GM12878 (cell line): ENCODE data around the gene NUDT13.

Experiments
- BMI1 ChIP-seq: fragments of 450-650 bp; IDR thresholded peaks from 2 replicates; pipeline ENCODE4 v1.6.1; 2016; ENCODE audit warnings: mild to moderate bottlenecking, moderate library complexity, borderline replicate concordance
- EP300 ChIP-seq, 2 experiments: fragments of 150-350 bp in 1 of 2; IDR thresholded peaks; 2 replicates each; pipeline ENCODE4 v1.6.1; 2011 to 2012; ENCODE audit warnings: low read depth in 2 of 2, low read length in 2 of 2, borderline replicate concordance in 1 of 2, improper control_type of control experiment in 1 of 2, inconsistent platforms in 1 of 2; ENCODE audit not compliant: control insufficient read depth in 1 of 2
- EZH2 ChIP-seq: IDR thresholded peaks from 2 replicates; pipeline ENCODE4 v1.6.1; 2012; ENCODE audit warnings: low read depth, mild to moderate bottlenecking, control low read depth, inconsistent platforms, low read length, borderline replicate concordance; ENCODE audit not compliant: control insufficient read depth
- GABPA ChIP-seq: IDR thresholded peaks from 2 replicates; pipeline ENCODE4 v1.6.1; 2014; ENCODE audit warnings: antibody characterized with exemption, low read depth, mild to moderate bottlenecking, inconsistent platforms
- HCFC1 ChIP-seq: fragments of 150-350 bp; IDR thresholded peaks from 2 replicates; pipeline ENCODE4 v1.6.1; 2014; ENCODE audit warnings: low read length
- JUND ChIP-seq: IDR thresholded peaks from 2 replicates; pipeline ENCODE4 v1.6.1; 2012; ENCODE audit warnings: low read depth, mild to moderate bottlenecking, low read length, improper control_type of control experiment, moderate library complexity
- NBN ChIP-seq: fragments of 450-650 bp; IDR thresholded peaks from 2 replicates; pipeline ENCODE4 v1.6.1; 2016
- NR2C2 ChIP-seq: IDR thresholded peaks from 2 replicates; pipeline ENCODE4 v1.6.1; 2011; ENCODE audit warnings: borderline replicate concordance, low read depth; ENCODE audit not compliant: control insufficient read depth, insufficient read length
- POLR2A ChIP-seq: IDR thresholded peaks from 2 replicates; pipeline ENCODE4 v1.6.1; 2011; ENCODE audit warnings: low read depth, mild to moderate bottlenecking, low read length
- SPI1 ChIP-seq: IDR thresholded peaks from 2 replicates; pipeline ENCODE4 v1.6.1; 2011; ENCODE audit warnings: low read depth, mild to moderate bottlenecking, low read length, moderate library complexity, borderline replicate concordance; ENCODE audit not compliant: insufficient read depth
- TF ChIP-seq, protein P1 (sequence below), 3 experiments: IDR thresholded peaks in 2 of 3; conservative IDR thresholded peaks in 1 of 3; 2 replicates each; pipeline ENCODE4 v1.5.1; 2011; ENCODE audit warnings: low read depth in 3 of 3, low read length in 3 of 3, mild to moderate bottlenecking in 3 of 3, control low read depth in 2 of 3, moderate library complexity in 2 of 3, inconsistent platforms in 1 of 3, mixed read lengths in 1 of 3; ENCODE audit not compliant: control insufficient read depth in 2 of 3, insufficient read depth in 1 of 3; ENCODE audit errors: extremely low read depth in 1 of 3
- TF ChIP-seq, protein P2 (sequence below): IDR thresholded peaks from 2 replicates; pipeline ENCODE4 v1.6.1; 2011; ENCODE audit warnings: low read depth, low read length, improper control_type of control experiment, borderline replicate concordance
- TF ChIP-seq, protein P3 (sequence below): IDR thresholded peaks from 2 replicates; pipeline ENCODE4 v1.6.1; 2012; ENCODE audit warnings: mild to moderate bottlenecking, low read depth, low read length

DNA sequence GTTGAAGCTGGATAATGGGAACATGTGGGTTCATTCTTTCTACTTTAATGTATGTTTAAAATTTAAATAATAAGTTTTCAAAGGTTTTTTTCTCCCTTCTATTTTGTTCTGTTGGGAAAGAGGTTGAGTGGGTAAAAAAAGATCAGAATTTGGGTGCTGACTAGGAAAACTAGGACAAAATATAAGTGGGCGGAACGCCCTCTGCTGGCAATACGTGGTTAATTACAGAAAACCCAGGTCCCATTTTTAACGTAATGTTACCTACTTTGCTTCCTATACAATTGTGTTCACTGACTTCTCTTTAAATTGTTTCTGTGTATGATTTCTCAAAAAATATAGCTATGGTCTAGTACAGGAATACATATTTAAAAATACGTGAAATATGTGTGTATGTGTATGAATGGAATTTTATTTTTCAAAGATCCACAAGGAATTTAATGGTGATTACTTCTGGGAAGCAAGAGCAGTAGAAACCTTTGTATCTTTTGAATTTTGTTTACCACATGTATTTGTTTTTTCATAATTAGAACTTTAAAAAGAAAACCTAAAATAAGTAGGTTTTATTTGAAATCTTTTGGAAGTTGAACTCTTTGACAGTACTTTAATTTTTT is 48.9 kb downstream of the NUDT13 start:
- TF ChIP-seq POLR2A: no peak
- TF ChIP-seq HCFC1: no peak
- TF ChIP-seq NR2C2: no peak
- TF ChIP-seq EP300 (IDR thresholded peaks at IDR 0.05; ENCODE audit: borderline replicate concordance in 1 of 2, control insufficient read depth in 1 of 2, low read depth in 2 of 2, low read length in 2 of 2): no peak
- TF ChIP-seq, protein P1, sequence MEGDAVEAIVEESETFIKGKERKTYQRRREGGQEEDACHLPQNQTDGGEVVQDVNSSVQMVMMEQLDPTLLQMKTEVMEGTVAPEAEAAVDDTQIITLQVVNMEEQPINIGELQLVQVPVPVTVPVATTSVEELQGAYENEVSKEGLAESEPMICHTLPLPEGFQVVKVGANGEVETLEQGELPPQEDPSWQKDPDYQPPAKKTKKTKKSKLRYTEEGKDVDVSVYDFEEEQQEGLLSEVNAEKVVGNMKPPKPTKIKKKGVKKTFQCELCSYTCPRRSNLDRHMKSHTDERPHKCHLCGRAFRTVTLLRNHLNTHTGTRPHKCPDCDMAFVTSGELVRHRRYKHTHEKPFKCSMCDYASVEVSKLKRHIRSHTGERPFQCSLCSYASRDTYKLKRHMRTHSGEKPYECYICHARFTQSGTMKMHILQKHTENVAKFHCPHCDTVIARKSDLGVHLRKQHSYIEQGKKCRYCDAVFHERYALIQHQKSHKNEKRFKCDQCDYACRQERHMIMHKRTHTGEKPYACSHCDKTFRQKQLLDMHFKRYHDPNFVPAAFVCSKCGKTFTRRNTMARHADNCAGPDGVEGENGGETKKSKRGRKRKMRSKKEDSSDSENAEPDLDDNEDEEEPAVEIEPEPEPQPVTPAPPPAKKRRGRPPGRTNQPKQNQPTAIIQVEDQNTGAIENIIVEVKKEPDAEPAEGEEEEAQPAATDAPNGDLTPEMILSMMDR (IDR thresholded peaks at IDR 0.05 in 2 of 3, conservative IDR thresholded peaks at IDR 0.05 in 1 of 3; ENCODE audit: control insufficient read depth in 2 of 3, extremely low read depth in 1 of 3, insufficient read depth in 1 of 3, low read depth in 3 of 3, low read length in 3 of 3): peak; percentile 62 to 81 (median 64)
- TF ChIP-seq BMI1: no peak
- TF ChIP-seq EZH2: no peak
- TF ChIP-seq, protein P2, sequence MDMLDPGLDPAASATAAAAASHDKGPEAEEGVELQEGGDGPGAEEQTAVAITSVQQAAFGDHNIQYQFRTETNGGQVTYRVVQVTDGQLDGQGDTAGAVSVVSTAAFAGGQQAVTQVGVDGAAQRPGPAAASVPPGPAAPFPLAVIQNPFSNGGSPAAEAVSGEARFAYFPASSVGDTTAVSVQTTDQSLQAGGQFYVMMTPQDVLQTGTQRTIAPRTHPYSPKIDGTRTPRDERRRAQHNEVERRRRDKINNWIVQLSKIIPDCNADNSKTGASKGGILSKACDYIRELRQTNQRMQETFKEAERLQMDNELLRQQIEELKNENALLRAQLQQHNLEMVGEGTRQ: no peak
- no peak for TF ChIP-seq NBN
- TF ChIP-seq, protein P3, sequence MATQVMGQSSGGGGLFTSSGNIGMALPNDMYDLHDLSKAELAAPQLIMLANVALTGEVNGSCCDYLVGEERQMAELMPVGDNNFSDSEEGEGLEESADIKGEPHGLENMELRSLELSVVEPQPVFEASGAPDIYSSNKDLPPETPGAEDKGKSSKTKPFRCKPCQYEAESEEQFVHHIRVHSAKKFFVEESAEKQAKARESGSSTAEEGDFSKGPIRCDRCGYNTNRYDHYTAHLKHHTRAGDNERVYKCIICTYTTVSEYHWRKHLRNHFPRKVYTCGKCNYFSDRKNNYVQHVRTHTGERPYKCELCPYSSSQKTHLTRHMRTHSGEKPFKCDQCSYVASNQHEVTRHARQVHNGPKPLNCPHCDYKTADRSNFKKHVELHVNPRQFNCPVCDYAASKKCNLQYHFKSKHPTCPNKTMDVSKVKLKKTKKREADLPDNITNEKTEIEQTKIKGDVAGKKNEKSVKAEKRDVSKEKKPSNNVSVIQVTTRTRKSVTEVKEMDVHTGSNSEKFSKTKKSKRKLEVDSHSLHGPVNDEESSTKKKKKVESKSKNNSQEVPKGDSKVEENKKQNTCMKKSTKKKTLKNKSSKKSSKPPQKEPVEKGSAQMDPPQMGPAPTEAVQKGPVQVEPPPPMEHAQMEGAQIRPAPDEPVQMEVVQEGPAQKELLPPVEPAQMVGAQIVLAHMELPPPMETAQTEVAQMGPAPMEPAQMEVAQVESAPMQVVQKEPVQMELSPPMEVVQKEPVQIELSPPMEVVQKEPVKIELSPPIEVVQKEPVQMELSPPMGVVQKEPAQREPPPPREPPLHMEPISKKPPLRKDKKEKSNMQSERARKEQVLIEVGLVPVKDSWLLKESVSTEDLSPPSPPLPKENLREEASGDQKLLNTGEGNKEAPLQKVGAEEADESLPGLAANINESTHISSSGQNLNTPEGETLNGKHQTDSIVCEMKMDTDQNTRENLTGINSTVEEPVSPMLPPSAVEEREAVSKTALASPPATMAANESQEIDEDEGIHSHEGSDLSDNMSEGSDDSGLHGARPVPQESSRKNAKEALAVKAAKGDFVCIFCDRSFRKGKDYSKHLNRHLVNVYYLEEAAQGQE: no peak
- TF ChIP-seq JUND: no peak
- TF ChIP-seq SPI1: no peak
- no peak for TF ChIP-seq GABPA
